HG03439 (cell line): ENCODE data around the gene MYO3B.

ENCODE experiments used
- ATAC-seq: cut with Tn5 transposase; IDR thresholded peaks from one replicate; pipeline ENCODE4 v1.9.1; 2021; ENCODE audit warnings: mild to moderate bottlenecking, moderate library complexity; ENCODE audit not compliant: unreplicated experiment

MYO3B gene

DNA sequence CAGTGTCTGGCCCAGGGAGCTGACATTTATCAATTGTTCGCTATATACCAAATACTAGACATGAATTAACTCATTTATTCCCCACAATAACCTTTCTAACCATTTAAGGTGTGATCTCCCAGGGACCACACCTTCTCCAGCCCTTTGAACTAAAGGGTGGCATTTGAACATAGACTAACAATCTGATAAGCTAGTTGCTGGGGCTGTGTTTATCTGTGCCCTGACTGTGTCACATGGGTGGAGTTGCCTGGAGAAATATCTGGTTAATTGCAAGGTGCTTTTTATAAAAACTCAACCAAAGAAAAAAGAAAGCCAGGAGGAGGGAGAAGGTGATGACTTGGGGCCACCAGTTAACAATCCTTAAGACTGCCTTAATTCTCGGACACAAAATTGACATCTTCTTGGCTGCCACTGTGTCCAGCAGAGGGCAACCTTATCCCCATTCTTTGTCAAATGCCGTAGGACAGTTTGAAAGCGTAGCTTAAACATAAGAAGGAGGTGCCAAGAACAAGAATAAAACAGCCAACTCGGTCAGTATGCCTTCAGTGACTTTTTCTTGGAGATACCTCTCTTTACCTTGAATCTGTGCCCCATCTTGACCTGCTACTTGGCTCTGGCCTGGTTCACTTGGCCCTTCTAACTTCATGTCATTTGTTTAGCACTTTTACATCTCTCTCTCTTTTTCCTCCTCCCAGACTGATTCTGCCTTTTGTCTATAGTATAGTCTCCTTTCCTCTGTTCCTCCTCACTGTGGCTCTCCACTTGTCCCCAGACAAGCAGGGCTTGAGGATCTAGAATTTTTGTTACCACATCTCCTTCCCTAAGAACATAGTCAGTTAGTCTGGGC, 183.4 kb downstream of the MYO3B start:
- no peak for ATAC-seq

DNA sequence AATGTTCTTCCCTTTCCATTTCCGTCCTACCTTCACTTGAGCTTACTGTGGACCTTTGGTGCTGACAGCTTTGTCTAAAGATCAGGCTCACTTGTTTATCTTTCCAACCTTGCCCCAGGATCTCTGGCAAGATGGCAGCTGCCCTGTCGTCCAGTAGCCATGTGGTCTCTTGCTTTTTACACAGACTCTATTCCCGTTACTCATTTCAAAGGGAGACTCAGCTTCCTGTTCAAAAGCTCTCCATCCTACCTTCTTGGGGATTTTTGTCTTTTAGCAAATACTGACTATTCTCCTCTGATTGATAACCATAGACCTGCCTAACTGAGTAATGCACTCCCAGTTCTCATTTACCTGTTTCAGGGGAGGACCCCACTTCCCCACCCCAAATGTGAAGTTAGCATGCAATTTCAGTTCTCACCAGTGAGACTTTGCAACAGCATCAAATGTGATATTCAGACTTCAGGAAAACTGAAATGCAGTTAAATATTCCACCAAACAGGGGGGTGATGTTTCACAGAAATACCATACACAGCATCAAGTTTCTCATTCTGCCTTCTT, 184.4 kb downstream of the MYO3B start:
- ATAC-seq: no peak

DNA sequence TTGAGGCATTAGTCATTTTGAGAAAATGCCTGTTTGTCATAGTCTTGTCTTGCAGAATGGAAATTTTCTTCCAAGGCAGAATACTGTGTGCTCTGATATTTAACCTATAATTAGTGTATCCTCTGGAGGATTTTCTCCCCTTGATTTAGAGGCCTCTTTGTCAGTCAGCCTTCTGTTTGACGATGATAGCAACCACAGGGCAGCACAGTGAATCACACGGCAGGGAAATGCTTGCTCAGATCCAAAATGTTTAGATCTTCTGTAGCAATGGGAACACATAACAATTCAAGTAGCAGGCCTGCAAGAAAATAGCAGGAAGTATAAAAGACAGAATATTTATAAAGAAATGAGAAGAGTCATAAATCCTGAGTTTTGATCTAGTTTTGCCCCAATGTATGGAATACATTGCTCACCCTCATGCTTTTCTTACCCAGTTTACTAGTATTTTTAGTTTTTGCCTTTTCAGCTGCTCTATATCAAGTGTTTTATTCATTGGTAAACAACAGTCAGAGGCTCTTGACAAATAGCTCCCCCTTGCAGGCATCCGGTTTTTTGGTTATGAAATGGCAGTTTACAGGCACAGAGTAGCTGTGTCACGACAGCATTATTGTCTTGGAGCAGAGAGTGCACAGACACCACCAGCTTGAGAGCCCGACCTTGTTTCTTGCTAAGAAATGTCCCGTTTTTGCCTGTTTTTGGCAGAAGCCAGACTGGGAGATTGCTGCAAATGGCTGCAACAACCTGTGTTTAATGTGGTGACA, 185.1 kb downstream of the MYO3B start:
- ATAC-seq: no peak

DNA sequence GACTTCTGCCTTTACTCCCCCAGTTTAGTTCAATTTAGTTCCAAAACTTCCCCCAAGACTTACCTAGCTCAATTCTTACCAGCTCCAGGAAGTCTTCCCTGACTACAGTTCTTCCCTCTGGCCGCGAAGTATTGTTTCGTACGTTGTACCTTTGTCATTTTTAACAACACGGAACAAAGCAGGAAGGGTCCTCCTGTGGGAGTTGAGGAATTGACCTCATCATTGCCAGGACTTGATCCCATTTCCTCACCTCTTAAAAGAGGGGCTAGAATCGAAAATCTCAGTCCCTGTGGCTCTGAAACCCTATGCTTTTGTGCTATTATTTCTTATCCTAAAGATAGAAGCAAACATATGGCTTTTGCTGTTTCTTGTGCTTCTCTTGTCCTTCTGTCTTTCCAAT, 187.1 kb downstream of the MYO3B start:
- ATAC-seq: no peak

DNA sequence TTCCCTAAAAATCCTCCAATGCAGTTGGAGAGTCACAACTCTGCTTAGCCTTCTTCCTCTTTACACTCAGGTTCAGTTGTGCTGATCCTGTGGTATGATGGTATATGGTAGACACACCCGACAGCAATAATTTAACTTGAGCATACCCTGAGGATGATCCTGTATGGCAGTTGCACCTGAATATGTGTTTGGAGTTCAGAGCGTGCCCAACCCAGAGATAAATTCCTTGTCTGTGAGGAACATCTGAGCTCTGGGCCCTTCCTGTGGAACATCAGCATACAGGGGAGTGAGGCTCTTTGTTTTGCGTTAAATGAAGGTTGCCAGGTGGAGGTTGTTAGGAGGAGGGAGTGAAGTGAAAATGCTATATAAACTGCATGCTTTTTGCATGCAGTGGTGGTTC, 187.7 kb downstream of the MYO3B start:
- ATAC-seq: no peak

DNA sequence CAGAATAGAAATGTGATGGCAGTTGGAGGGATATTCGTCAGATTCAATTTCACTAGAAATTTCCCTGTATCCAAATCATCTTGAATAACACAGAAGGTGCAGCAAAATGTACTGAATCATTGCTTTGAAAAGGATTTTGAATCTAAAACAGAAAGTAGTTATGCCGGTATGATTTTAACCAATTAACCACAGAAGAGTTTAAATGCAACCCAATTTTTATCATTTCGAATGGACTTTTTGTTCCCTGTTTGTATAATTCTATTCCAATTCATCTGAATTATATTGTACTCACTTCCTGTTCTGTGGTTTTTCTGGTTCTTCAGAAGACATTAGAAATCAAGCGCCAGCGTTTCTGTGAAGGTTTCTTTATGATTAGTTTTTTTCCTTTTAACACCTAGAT, 190.4 kb downstream of the MYO3B start:
- ATAC-seq: no peak

DNA sequence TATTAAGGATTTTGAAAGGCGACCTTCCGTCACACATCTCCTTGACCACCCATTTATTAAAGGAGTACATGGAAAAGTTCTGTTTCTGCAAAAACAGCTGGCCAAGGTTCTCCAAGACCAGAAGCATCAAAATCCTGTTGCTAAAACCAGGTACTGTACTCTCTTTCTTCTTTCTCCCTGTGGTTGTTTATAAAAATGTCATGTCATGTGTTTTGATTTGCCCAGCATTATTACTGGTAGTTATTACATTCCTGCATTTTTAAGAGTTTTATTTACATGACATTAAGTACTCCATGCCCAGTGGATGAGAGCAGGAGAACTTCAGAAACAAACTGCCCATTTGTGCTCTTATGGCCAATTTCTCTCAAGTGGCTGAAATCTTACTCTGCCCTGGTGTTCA, 191.3 kb downstream of the MYO3B start:
- ATAC-seq: no peak

DNA sequence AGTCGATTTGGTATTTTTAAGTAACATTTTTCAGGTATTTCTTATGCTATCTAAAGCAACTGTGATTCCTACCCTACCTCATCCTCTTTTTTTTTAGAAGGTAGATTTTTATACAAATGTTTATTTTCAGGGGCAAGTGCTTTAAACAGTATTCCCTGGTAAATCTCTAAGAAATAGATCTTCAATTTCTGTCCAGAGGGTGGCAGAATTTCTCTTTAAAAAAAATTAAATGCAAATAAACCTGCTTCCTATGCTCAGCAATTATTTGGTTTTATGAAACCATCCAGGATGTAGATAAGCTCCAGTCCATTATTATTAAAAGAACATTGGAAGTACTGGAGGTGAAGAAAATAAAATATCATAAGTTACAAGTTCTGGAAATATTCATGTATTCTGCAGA, 191.9 kb downstream of the MYO3B start:
- ATAC-seq: no peak

DNA sequence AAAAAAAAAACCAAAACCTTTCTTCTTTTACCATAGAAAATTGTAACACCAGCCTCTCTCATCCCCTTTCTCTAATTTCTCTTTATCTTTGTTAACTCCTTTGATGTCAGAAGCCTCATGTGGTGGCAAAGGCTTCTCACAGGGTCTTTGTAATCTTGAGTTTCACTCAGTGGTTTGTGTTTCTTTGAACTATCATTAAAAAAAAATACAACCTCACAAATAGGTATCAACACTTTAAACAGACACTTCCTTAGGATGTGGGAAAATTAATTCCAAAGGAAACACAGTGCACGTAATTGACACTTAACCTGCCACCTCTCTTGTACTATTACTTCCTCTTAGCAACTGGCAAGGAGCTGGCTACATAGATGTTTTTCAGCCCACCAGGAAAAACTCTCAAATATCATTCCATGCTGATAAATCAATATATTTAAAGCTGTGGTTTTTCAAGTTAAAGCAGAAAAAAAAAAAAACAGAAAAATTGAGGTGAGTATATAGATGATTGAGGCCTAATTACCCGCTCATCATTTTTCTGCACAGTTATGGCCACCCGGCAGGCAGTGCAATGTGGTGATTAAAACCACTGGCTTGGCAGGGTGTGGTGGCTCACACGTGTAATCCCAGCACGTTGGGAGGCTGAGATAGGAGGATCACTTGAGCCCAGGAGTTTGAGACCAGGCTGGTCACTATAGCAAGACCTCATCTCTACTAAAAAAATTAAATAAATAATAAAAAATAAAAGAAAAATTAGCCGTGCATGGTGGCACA, 193.5 kb downstream of the MYO3B start:
- ATAC-seq: no peak

DNA sequence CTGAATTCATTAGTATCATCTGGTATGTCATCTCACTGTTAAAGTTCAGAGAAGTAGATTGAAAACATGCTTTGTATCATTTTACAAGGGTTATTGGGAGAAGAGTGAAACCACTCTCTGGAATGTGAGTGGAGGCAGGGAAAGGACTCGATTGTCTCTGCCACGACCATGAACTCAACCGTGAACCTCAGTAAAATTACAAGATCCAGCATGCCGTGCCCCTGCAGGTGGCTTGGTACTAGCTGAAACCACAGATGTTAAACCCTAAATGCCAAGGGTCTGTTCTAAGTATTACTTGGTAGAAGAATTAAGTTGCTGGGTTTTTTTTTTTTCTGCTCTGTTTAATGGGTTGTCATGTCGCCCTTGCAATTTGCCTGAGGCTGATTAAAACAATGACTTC, 197.2 kb downstream of the MYO3B start:
- ATAC-seq: no peak

DNA sequence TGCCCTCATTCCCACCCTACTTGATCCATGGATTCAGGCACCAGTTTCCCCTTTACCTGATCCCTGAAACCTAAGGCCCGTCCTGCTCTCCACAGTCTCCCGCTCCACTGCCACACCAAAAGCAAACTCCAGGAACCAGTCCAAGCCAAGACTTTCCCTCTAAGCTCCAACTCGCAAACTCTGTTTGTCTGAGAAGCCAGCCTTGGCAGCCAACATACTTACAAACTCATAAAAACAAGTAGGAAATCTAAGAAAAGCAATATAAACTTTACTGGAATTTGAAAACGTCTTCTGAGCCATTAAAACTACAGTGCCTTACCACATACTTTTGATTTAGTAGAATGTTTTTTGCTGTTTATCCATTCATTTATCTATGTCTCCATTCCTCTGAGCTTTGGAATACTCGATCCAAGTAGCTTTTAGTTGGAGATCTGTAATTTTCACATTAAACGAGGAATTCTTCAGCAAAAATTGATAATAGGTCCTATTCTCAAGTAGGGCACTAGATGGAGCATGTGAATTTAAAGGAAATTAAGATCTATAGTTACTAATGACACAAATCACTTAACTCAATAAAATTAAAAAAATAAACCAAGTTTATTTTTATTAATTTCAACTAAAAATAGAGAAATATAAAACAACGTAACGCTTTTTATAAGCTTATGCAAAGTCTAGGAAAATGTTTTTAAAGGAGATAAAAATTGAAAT, 199.7 kb downstream of the MYO3B start:
- ATAC-seq: no peak

DNA sequence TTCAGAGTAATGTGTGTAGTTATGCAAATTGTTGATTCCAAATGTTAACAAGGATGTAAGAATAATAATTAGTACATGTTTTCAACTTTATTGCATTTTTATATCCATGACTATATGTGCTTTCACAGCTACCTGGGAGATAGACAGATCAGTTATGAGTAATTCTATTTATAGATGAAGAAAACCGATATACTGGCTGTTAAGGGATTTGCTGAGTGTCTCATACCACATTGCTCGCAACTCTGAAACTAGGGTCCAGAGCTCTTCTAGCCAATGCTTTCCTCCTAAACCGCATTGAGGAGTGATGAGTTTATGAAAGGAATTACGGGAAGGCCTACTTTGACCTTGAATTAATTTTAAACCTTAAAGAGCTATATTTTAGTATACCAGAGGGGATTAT, 202.3 kb downstream of the MYO3B start:
- ATAC-seq: no peak

DNA sequence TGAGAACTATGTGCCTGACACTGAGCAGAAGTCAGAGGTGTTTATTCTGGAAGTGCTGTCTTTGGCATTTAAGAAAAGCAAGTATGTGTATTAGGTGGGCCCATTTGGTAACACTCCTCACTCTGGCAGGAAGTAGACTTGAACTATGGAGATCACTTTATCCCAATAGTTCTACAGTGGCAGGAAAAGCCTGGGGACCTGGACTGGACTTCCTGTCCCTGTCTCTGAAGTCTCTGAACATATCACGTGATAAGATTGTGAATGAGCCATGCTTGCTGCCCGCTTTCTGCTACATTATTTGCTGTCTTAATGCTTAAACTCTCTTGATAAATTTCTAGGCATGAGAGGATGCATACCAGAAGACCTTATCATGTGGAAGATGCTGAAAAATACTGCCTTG, 203.7 kb downstream of the MYO3B start:
- no peak for ATAC-seq

DNA sequence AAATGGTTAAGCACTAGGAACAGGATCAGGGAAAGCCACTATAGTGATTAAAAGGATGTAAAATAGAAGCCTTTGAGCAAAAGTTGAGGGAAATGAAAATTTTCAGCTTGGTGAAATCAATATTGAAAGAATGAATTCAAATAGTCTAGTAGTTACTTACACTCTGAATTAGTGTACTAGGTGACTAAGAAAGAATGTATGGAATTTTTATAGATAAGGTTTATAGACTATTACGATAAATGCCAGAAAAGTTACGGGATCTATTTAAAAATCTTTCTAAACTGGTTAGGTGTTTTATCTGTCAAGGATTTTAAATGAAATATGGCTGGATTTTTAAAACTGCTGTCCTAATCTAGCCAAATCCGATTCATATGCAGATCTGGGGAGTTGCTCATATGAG, 208.6 kb downstream of the MYO3B start:
- no peak for ATAC-seq

DNA sequence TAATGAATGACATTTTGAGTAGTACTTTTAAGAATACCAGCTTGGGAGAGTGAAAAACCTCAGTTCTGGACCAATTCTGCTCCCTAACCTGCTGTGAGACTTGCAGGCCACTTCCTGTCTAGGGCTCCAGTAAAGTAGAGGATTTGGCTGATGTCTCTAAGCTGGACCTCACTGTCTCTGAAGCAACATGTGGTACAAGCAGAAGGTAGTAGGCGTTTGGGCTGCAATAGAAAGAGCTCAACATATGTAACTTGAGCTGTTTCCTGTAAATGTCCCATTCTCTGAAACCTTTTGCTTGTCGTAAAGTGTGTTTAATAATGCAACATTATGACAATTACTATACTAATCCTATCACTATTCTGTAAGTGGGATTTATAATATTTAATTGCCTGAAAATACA, 213.1 kb downstream of the MYO3B start:
- ATAC-seq: no peak

DNA sequence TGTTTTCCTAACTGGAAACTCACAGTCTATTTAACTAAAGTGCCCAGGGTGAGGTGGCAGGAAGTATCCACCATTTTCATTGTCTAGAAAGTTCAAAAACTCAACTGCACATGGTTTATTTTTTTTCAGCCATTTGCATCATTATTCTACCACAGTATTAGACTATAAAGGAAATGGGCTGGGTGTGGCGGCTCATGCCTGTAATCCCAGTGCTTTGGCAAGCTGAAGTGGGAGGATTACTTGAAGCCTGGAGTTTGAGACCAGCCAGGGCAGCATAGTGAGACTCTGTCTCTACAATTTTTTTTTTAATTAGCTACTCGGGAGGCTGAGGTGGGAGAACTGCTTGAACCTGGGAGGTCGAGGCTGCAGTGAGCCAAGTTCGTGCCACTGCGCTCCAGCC, 213.8 kb downstream of the MYO3B start:
- ATAC-seq: no peak

DNA sequence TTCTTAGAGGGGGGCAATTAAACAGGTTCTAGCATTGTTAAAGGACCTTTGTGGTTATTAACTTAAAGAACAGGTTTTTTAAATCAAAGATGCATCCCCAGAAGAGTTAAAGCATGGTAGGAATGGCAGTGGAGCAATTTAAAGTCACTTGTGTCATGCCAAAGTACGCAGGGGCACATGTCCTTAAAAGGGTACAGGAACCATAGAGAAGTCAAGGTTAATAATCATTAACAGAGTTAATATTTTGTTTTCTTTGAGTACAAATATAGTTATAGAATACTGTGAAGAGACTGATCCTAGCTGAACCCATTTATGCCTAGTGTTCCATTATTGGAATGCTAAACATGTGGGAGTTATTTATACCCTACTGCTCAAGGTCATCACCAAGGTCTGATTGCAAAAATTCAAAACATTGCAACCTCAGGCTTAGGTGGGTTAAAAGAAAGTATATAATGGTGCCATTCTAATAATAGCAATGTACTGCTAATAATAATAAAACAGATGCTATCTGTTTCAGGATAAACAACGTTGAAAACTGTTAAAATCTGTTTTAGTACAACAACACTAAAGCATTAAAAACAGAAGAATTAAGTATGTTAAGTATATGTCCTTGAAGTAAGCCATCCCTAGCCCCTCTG, 216.0 kb downstream of the MYO3B start:
- no peak for ATAC-seq

DNA sequence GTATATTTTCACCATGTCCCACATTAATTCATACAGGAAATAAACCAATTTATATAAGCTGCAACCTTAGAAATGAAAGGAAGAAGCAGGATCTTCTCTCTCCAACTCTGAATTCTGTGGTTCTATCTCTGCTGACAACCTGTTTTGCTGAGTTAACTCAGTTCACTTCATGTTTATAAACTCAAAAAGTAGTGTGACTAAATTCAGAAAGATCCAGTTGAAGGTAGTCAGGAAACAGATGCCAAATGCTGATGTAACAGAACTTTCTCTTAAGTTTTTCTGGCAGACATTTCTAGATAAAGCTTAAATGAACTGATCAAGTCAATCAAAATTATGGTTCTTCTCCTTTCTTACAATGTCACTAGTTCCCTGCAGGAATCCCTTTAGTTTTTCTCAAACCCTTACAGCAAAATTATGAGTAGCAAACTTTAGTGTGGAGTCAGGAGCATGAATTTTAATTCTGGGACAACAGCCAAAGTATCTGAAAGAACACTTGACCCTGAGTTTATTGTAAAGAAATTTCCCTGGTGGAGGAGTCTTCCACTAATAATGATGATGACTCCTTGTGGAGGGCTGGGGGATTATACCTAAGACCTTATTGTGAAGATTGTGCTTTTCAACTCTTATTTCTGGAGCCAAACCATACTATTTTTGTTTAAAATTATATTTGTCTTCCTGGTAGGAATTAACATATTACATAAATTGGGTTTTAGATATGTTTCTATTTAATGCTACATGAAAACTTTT, 216.9 kb downstream of the MYO3B start:
- ATAC-seq: no peak

DNA sequence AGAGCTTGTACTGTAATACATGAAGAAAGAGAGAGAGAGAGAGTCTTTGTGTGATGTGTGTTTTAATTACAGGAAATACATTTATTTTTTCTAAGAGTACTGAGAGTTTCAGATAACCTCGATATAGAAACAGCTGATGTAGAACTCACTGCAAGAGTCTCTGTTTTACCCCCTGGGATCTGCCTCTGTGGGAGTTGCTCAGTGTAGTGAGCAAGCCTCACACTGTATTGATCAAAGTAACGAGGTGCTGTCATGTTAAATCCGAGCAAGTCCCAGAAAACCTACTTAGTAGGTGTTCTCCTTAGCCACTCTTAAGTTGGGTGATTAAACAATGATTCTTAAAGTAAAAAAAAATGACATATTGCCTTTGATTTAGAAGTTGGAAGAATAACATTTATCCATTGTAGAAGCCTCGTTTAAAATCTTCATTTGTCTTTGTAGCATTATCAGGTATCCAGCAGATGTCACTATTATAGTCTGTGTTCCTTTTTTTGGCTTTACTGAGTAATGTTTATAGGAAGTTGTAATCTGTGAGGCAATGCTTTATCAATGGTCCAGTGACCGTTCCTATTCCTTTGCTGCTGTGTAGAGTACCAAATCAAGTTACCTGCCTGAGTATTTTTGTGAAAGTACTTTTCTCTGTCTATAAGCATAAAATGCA, 219.0 kb downstream of the MYO3B start:
- ATAC-seq: no peak
